ENCODE measurements around the gene SHROOM4.

Gene SHROOM4

DNA sequence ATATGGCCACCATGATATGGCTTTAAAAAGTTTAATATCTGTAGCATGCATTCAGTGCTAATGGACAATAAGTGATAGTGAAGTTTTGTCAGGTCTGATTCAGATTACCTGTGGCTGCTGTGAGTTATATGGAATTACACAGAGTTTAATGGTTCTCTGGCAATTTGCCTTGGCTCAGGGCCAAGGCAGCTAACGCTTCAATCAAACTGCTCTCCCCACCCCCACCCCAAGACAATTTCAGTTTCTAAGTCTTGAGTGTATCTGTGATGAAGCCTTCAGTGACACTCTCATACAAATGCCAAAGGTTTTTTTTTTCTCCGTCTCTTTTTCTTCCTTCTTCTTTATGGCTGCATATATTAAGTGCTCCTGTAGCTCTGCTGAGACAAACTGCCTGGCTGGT, 106.6 kb downstream of the SHROOM4 start:
- peak; percentile 0 for DNase-seq

- DNase-seq = no peak
Observed at GRCh38 chrX:50705042-50705441, 109.0 kb downstream of the SHROOM4 start.

- DNase-seq = no peak
Observed at GRCh38 chrX:50704360-50704759, 109.6 kb downstream of the SHROOM4 start.

GRCh38 chrX:50700921-50701320, 113.1 kb downstream of the SHROOM4 start:
- DNase-seq = no peak

DNA sequence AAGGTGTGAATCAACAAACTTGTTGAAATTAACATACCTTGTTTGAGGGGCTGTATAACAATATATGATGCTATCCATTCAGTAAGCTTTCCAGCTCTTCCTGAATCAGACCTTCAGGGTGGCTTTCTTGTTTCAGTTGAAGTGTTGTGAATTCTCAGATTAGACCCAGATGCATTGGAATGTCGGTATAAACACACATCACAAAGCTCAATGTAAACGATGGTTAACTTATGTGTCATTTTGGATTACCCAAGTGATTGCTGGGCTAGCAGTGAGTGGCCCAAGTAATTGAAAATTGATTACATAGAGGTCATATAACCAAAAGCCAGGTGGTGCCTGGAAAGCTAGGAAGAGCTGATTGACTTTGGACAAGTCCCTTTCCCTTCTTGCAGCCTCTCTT, 115.0 kb downstream of the SHROOM4 start:
- DNase-seq = no peak

GRCh38 chrX:50697691-50698090, 116.3 kb downstream of the SHROOM4 start:
- DNase-seq = no peak

DNA sequence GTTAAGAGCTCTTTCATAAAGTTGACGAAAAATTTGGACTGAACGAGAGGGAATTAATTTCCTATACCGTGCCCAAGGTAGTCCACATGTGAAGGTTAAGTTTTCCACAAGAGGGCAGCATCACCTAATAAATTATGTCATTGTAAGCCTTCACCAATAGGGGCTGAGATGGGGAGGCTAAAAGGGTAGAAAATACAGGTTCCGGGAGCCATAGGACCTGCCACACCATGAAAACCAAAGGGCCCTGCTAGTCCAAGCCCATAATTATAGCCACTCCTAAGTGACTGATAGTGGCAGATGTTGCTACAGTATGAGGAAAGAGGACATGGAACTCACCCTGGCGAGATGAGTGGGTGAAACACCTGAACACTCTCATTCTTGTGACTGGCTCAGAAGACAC, 122.2 kb downstream of the SHROOM4 start:
- peak; percentile 4 for DNase-seq

DNA sequence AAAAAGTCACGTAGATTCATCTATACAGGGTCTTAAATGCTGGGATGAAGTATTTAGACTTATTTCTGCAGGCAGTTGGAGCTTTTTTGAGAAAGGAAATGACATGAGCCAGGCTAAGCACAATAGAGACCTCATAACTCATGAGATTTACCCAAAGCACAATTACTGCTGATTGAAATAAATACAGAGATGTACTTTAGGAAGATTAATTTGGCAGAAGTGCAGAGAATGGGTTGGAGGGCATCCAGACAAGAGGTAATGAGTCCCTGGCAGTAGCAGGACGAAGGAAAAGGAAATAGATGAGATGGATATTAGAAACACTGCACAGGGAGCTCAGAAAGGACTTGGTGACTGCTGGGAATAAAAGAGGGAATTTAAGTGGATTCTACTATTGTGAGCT, 129.1 kb downstream of the SHROOM4 start:
- no peak for DNase-seq

DNA sequence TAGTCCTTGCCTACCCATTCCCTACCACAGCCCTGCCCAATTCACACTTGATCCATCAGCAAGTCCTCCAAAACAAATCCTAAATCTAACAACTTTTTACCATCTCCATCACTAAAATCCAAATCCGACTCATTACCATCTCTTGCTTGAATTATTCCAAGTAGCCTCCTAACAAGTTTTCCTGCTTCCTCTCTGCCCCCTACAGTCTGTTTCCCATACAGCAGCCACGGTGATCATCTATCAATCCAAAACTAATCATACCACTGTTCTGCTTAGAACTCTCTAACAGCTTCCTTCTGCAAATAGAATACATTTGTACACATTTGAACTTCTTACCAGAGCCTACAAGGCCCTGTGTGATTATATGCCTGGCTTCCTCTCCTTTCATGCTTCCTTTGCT, 133.0 kb downstream of the SHROOM4 start:
- no peak for DNase-seq

DNA sequence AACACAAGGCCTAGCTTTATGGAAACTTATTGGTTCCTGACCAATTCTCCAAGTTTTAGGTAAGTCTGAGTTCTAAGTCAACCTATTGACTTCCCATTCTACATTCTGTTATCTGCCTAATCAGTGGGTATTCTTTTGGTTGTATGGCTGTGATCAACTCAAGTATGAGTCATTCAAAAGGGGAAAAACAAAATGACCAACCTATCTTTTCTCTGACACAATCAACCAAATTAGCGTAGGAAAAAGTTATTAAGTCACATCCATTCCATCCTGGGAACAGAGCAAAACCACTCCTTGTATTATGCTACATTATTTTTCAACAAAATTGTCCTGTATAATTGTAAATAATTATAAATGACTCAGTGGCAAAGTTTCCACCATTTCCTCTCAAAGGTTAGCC, 136.2 kb downstream of the SHROOM4 start:
- no peak for DNase-seq

- DNase-seq = no peak
Observed at GRCh38 chrX:50671661-50672060, 142.3 kb downstream of the SHROOM4 start.

- no peak for DNase-seq
Observed at GRCh38 chrX:50668860-50669259, 145.1 kb downstream of the SHROOM4 start.

- no peak for DNase-seq
Observed at GRCh38 chrX:50648156-50648555, 165.8 kb downstream of the SHROOM4 start.

GRCh38 chrX:50644496-50644895, 169.5 kb downstream of the SHROOM4 start:
- DNase-seq = no peak

- DNase-seq = no peak
Observed at GRCh38 chrX:50643525-50644137, 170.4 kb downstream of the SHROOM4 start.

DNA sequence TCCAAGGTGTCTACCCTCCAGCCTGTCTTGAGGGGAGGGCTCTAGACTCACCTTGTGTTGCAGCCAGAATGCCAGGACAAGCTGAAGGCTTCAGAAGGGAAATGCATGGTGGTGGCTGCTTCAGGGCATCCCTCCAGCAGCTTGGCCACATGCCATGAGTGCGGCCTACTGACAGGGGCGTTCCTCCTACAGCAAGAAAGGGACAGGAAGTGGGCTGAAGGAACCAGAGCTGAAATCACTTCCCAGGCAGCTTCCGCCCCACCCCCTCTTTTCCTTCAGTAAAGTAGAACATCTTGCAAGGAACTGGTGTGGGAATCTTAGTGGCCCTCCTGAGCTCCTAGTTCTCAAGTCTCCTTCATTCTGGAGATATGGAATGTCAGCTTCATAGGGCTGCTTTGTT, 175.9 kb downstream of the SHROOM4 start:
- DNase-seq = no peak

DNA sequence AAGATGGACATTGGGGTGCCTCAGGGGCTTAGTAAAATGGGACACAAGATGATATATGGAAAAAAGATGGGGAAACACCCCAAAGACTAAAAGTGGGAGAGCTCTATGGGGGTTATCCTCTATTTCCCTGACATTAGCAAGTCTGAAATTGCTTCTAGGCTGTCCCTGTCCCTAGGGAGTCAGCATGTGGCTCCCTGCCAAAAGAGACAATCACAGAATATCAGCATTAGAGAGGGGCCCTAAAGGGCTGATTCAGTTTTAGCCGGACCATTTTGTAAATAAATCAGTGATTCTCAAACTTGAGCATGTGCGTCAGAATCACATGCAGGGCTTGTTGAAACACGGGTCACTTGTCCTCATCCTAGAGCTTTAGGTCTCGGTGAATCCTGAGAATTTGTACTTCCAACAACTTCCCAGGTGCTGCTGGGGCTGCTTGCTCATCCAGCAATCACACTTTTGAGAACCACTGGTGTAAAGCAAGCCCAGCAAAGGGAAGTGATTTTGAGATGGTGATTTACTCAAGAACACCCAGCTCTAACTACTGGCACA, 178.1 kb downstream of the SHROOM4 start:
- DNase-seq = no peak

GRCh38 chrX:50635162-50635561, 178.8 kb downstream of the SHROOM4 start:
- DNase-seq = no peak

DNA sequence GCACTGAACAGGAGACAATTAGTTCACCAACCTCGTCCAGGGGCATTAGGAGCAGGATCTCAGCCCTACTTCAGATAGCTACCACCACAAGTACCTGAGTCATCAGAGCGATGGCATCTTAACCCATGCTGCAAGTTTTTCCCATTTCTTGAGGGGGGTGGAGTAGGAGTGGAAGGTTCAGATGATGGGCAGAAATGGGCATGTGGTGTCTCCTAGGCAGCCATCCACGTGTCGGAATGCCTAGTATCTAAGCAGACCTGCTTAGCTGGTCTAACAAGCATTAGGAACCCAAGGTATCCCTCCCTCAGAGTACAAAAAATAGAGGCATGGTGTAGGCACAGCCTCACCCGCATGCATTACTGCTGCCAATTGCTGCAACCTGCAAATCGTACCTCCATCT, 184.2 kb downstream of the SHROOM4 start:
- DNase-seq = no peak

DNA sequence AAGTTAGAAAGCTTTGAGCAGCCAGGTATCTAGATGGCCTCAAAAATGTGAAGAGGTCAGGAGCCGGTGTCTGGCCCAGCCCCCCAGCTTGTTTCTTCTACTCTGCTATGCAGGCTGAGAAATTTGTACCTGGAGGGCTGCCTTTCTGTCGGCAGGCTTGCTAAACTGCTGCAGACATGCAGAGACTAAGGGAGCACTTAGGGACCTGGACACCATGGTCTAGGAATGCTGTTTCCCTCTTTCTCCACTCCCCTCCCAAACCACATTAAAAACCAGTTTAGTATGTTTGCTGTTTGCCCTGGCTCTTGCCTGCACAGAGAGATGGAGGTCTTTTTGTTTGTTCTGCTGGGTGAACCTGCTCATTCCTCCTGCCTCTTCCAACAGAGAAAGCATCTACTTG, 186.3 kb downstream of the SHROOM4 start:
- DNase-seq = no peak

- no peak for DNase-seq
Observed at GRCh38 chrX:50626432-50626831, 187.6 kb downstream of the SHROOM4 start.

DNA sequence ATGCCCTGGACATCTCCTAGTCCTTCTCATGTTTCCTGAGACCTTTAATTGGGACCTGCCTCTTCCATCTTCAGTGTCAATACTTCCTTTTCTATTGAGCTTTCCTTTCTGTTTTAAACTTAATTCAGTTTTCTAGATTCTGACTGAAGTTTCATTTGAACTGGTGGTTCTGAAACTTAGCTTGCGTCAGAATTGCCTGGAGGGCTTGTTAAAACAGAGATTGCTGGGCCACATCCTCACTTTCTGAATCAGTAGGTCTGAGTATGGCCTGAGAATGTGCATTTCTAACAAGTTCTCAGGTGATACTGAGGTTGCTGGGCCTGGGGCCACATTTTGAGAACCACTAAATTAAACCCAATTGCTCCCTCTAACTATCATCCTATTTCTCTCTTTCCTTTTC, 191.2 kb downstream of the SHROOM4 start:
- no peak for DNase-seq

- DNase-seq = no peak
Observed at GRCh38 chrX:50618788-50619558, 195.0 kb downstream of the SHROOM4 start.

DNA sequence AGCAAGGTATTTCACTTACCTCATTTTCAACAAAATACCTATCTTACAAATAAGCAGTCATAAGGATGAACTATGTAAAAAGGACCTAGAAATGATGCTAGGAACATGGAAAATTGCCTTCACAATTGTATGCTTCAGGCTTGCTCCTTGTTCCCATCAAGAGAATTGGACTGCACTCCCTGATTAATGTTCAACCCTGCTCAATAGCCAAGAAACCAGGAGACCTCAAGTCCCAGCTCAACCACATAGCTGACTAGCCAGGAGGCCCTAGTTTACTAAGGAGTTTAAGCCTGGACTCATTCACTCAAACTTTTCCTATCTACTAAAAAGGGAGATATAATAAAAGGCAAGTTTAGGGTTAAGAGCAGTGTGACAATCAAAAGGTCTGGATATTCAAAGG, 196.8 kb downstream of the SHROOM4 start:
- no peak for DNase-seq
